Fibroblast of the aortic adventitia (primary cell): ENCODE measurements around the gene TGFBI. TPM values are rescaled to one million over a fixed set of nuclear protein-coding genes. Genes with fewer than 3 reads are reported as not detected.
A peak's percentile ranks its signal among the peaks of the same experiment; 100 is the strongest.

ENCODE experiments used
- DNase-seq: peaks from one replicate; pipeline ENCODE4 v3.0.0-alpha.2; 2010; ENCODE audit warnings: low read depth
- H3K4me3 ChIP-seq: 2 replicates; pipeline ENCODE4 v1.5.1; 2011; ENCODE audit warnings: low read depth, mild to moderate bottlenecking, control low read depth, low read length, moderate library complexity
- total RNA-seq: library from RNA; depleted of rRNA; stranded (reverse); fragments of >200 nt; gene quantifications from 2 replicates; pipeline ENCODE4 v1.2.3, GENCODE V29; 2012; ENCODE audit warnings: low replicate concordance
- TF ChIP-seq, protein P1 (sequence below): IDR thresholded peaks from 2 replicates; pipeline ENCODE4 v1.5.1; 2011; ENCODE audit warnings: mild to moderate bottlenecking, low read length, control low read depth, inconsistent platforms; ENCODE audit not compliant: insufficient read depth

The TGFBI gene
- total RNA-seq, 1 donor: 227 TPM

DNA sequence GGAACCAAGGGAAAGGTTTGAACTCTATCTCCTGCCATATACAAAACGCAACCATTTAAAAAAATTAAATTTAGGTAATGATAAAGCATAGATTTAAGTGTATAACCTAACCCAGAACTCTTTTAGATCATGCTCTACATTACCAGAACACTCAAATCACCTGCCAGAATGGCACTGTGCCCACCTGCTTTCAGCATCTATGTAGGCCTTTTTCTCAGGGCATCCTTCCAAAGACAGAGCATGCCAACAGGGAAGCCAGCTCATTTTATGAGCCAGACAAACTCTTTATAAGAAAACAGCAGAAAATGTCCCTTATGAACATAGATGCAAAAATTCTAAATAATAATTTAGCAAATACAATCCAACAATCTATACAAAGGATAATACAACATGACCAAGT, 55.9 kb downstream of the TGFBI start:
- DNase-seq: peak; percentile 76
- no peak overlapping the region for H3K4me3 ChIP-seq
- TF ChIP-seq, protein P1, sequence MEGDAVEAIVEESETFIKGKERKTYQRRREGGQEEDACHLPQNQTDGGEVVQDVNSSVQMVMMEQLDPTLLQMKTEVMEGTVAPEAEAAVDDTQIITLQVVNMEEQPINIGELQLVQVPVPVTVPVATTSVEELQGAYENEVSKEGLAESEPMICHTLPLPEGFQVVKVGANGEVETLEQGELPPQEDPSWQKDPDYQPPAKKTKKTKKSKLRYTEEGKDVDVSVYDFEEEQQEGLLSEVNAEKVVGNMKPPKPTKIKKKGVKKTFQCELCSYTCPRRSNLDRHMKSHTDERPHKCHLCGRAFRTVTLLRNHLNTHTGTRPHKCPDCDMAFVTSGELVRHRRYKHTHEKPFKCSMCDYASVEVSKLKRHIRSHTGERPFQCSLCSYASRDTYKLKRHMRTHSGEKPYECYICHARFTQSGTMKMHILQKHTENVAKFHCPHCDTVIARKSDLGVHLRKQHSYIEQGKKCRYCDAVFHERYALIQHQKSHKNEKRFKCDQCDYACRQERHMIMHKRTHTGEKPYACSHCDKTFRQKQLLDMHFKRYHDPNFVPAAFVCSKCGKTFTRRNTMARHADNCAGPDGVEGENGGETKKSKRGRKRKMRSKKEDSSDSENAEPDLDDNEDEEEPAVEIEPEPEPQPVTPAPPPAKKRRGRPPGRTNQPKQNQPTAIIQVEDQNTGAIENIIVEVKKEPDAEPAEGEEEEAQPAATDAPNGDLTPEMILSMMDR: no peak

DNA sequence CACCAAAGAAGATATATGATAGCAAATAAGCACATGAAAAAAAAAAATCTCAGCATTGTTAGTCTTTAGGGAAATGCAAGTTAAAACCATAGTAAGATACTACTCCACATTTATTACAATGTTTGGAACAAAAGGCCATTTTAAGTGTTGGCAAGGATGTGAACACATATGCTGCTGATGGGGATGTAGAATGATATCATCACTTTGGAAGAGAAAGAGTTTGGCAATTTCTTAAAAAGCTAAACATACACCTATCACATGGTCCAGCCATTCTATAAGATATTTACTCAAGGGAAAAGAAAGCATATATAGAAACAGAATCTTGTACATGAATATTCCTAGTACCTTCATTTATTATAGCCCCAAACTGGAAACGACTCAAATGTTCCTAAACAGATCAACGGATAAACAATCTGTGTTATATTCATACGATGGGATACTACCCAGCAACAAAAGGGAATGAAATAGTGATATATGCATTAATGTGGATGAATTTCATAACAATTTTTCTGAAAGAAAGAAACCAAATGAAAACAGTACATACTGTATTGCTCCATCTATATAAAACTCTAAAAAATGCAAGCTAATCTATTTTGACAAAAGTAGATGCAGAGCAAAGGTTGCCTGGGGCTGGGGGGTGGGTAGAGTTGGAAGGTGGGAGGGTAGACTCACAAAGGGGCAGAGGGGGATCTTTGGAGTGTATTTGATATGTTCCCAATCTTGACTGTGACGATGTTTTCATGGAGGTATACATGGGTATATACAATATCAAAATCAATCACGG, 58.2 kb downstream of the TGFBI start:
- DNase-seq: peak; percentile 54
- TF ChIP-seq, protein P1: no peak
- no peak overlapping the region for H3K4me3 ChIP-seq

DNA sequence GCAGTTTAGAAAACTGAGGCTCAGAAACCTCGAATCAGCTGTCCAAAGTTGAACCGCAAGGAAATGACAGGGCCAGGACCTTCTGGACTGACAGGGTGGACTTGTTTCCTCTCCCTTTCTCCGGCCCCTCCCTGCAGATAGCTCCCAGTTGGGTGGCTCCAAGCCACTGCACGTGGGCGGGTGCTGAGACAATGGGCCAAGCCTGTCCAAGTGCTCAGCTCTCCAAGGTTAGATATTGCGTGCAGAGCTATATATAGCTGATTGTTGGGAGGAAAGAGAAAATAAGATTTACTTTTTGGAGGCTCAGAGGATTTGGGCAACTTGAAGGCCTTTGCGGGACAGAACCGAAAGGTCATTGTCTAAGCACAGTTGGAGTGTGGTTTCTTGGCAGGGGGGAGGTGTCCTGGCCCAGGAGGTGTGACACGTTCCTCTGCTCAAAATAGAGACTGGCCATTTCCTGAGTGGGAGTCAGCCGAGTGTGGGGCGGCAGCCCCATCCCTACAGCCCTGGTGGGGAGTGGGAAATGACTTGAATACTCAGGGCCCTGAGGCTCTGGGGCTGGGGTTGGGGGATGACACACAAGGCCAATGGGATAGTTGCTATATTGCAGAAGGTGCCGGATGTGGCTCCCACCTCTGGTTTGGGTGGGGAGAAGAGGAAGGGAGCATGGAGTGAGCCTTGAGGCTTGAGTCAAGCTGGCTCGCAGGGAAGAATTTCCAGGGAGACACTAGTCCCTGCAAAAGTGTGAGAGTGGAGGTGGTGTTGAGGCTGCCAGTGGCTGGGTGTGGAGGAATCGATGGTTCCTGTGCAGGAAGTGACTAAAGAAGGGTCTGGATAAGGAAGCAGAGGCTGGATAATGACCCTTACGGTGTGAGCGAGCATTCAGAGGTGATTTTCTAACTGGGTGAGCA, 59.4 kb downstream of the TGFBI start:
- H3K4me3 ChIP-seq: no peak overlapping the region
- peak; percentile 95 for DNase-seq
- TF ChIP-seq, protein P1: no peak

DNA sequence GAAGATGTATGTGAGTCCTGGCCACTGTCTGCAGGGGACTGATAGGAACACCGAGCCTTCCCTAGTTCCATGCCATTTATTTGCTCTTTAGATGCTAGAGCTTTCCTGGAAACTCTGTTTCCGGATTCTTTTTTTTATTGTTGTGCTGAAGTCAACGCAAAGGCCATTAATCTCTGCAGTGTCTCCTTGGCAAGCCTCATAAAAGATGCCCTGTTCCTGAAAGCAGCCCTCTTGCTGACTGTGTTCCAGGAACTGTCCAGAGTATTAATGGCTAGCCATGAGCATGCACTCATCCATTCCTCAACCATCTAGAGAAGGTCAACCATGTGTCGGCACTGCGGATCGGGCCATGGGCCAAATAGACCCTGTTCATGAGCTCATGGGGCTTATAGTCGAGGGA, 61.0 kb downstream of the TGFBI start:
- TF ChIP-seq, protein P1: no peak
- no peak for DNase-seq

DNA sequence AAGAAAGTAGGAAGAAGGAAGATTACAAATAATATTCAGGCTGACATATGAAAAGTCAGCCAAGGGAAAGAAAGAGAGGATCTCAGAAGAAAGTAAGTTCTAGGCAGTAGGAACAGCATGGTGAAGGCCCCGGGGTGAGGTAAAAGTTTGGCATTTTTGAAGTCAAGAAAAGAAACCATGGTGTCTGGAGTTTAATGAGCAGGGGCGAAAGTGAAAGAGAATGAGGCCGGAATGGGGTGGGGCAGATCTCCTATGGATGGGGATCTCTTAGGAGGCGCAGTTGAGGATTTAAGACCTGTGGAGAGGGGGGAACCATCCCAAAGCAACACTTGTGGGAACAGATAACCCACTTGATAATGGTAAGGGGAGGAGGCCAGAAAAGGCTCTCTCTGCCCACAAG, 61.5 kb downstream of the TGFBI start:
- DNase-seq: no peak
- no peak overlapping the region for H3K4me3 ChIP-seq
- TF ChIP-seq, protein P1: no peak

More for the DNA sequence above, 61.0 kb downstream of the TGFBI start:
- H3K4me3 ChIP-seq: no peak overlapping the region

DNA sequence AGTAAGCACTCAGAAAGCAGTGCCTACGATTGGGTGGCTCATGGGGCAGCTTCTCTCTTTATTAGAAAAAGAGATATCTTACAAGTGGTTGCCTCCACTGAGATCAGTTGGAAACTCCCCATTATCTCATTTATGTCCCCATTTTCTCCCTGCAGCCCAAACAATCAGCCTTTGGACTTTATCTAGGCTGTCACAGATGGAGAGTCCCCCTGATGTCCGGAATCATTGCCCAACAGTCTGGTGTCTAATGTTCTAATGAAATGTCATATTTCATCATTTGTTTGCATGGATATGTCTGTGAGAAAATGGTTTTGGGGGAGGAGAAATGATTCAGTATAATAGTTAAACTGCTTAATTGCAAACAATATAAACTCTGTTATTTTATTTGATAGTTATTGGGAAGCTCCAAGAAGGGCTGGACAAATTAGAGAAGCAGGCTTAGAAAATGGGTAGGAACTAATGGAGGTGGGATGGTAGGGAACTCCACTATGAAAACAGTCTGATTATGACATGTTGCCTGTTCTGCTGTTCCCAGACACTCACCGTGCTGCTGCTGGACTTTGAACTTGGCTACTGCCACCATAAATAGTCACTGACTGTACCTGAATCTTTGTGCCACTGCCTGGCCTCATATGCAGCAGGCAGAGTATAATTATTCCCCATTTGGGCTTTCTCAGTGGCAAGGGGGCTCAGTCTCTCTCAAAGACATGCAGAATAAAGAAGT, 65.6 kb downstream of the TGFBI start:
- no peak for DNase-seq
- no peak overlapping the region for H3K4me3 ChIP-seq
- TF ChIP-seq, protein P1: no peak
